Skeletal muscle tissue (tissue), 4 donors: ENCODE results near the gene THRAP3. TPM values are rescaled to one million over a fixed set of nuclear protein-coding genes. Genes with fewer than 3 reads are reported as not detected.

ENCODE experiments used
- H3K27ac ChIP-seq: one replicate; pipeline ENCODE4 v1.7.0; 2013; ENCODE audit warnings: mild to moderate bottlenecking, low read depth, low read length, inconsistent platforms
- H3K27me3 ChIP-seq, 3 donors: one replicate each; pipeline ENCODE4 v1.7.0; 2013; ENCODE audit warnings: low read length in 3 of 3; ENCODE audit not compliant: control insufficient read depth in 3 of 3, insufficient read depth in 3 of 3
- H3K36me3 ChIP-seq, 3 donors: one replicate each; pipeline ENCODE4 v1.7.0; 2013; ENCODE audit warnings: low read length in 3 of 3; ENCODE audit not compliant: control insufficient read depth in 3 of 3, insufficient read depth in 3 of 3
- H3K4me1 ChIP-seq, 3 donors: one replicate each; pipeline ENCODE4 v1.7.0; 2013; ENCODE audit warnings: low read length in 3 of 3, mild to moderate bottlenecking in 3 of 3; ENCODE audit not compliant: control insufficient read depth in 3 of 3, insufficient read depth in 3 of 3
- H3K4me3 ChIP-seq, 3 donors: one replicate each; pipeline ENCODE4 v1.7.0; 2013; ENCODE audit warnings: low read length in 3 of 3
- H3K9ac ChIP-seq, 3 donors: one replicate each; pipeline ENCODE4 v1.7.0; 2013; ENCODE audit warnings: low read length in 3 of 3, mild to moderate bottlenecking in 3 of 3, moderate library complexity in 2 of 3, low read depth in 1 of 3
- H3K9me3 ChIP-seq, 3 donors: one replicate each; pipeline ENCODE4 v1.7.0; 2013; ENCODE audit warnings: low read length in 3 of 3; ENCODE audit not compliant: control insufficient read depth in 3 of 3
- total RNA-seq: library from RNA; depleted of rRNA; stranded (reverse); fragments of >200 nt; gene quantifications from one replicate; pipeline ENCODE4 v1.2.3, GENCODE V29; 2014
- donor health status: Osteomylitis.

The THRAP3 gene
- total RNA-seq, 1 donor from 2014 or later = 51.7 TPM

GRCh38 chr1:36286802-36287201 is 62.6 kb downstream of the THRAP3 start:
- H3K36me3 ChIP-seq = peaks cover 38 to 60% (median 53%) of the 10 kb centered on the region in 3 donors
- H3K9me3 ChIP-seq = no peaks in the 10 kb centered on the region
- peak overlapping the region; percentile 31 for H3K27ac ChIP-seq
- no peaks in the 10 kb centered on the region for H3K27me3 ChIP-seq
- peaks cover 47 to 64% (median 50%) of the 10 kb centered on the region in 3 donors for H3K4me1 ChIP-seq
- H3K4me3 ChIP-seq = no peak overlapping the region
- peak overlapping the region in 1 of 3 donors; percentile 35 for H3K9ac ChIP-seq

- peak overlapping the region in 2 of 3 donors; percentile 30 to 35 for H3K9ac ChIP-seq
- no peaks in the 10 kb centered on the region for H3K27me3 ChIP-seq
- peaks cover 39 to 62% (median 57%) of the 10 kb centered on the region in 3 donors for H3K36me3 ChIP-seq
- H3K4me1 ChIP-seq = peaks cover 47 to 59% (median 50%) of the 10 kb centered on the region in 3 donors
- H3K4me3 ChIP-seq = peak overlapping the region in 1 of 3 donors; percentile 22
- peak overlapping the region; percentile 31 for H3K27ac ChIP-seq
- no peaks in the 10 kb centered on the region for H3K9me3 ChIP-seq
Observed at GRCh38 chr1:36287595-36287994, 63.4 kb downstream of the THRAP3 start.

DNA sequence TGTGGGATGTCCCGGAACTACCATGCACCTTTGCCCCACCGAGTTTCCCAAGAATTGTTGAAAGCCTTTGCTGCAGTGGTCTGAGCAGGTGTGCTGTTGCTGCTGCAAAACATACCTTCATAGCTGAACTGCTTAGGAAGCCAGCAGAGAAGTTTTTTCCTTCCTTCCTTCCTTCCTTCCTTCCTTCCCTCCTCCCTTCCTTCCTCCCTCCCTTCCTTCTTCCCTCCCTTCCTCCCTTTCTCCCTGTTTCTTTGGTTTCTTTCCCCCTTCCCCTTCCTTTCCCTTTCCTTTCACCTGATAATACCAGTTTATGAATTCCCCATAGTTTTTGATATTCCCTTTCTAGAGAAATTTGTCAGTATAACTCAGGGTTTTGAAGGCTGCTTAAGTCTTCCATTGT is 71.1 kb downstream of the THRAP3 start:
- Histone ChIP-seq H3K27ac (no peak overlapping the region), H3K4me1 (peaks cover 13 to 17% (median 16%) of the 10 kb centered on the region in 3 donors), H3K27me3 (no peaks in the 10 kb centered on the region), H3K36me3 (peaks cover 47 to 66% (median 63%) of the 10 kb centered on the region in 3 donors), H3K9ac (no peak overlapping the region), H3K4me3 (no peak overlapping the region), H3K9me3 (no peaks in the 10 kb centered on the region)

DNA sequence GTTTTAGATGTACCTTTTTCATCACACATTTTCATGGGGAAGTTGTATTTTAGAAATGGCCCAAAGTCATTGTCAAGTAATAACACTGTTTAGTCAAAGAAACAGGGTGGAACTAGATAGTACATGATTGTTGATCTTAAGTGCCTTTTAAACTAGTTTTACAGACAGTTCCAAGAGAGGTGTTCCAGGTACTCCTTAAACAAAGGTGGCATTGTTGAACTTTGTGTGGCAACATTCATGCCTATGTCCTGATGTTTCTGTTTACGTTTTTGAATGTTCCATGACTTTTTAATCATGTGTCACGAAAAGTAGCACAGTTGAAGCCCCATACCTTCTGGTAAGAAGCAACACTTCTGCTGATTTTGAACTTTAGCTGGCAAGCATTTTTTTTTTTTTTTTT is 72.8 kb downstream of the THRAP3 start:
- Histone ChIP-seq H3K36me3 (peaks cover 44 to 68% (median 66%) of the 10 kb centered on the region in 3 donors), H3K9me3 (no peaks in the 10 kb centered on the region), H3K4me1 (peaks cover 9 to 12% (median 10%) of the 10 kb centered on the region in 3 donors), H3K27me3 (no peaks in the 10 kb centered on the region), H3K4me3 (no peak overlapping the region), H3K27ac (no peak overlapping the region), H3K9ac (no peak overlapping the region)

DNA sequence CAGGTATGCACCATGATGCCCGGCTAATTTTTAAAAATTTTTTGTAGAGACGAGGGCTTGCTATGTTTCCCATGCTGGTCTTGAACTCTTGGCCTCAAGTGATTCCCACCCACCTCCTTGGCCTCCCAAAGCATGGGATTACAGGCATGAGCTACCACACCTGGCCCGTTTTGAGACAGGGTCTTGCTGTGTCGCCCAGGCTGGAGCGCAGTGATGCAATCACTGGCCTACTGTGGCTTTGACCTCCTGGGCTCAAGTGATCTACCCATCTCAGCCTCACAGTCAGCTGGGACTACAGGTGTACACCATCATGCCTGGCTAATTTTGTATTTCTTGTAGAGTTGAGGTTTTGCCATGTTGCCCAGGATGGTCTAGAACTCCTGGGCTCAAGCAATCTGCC is 74.4 kb downstream of the THRAP3 start:
- Histone ChIP-seq H3K27me3 (no peaks in the 10 kb centered on the region), H3K9ac (no peak overlapping the region), H3K4me1 (peaks cover 9 to 12% (median 10%) of the 10 kb centered on the region in 3 donors), H3K27ac (no peak overlapping the region), H3K4me3 (no peak overlapping the region), H3K9me3 (no peaks in the 10 kb centered on the region), H3K36me3 (peaks cover 48 to 72% (median 70%) of the 10 kb centered on the region in 3 donors)

DNA sequence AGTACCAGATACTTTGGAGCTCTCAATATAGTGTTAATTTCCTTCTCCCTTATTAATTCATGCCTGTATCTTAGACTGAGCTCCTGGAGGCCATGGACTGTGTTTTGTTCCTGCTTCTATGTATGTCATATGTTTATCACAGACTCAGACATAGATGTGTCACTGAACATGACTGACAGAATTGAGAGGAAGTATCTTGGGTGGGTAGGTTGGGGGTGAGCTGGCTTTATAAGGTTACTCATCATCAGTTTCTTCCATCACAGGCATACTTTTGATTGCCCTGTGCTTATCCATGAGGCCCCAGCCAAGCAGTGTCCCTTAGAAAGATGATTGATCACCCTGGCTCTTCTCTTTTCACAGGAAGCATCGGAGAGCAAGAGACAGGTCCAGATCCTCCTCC is 76.3 kb downstream of the THRAP3 start:
- Histone ChIP-seq H3K27me3 (no peaks in the 10 kb centered on the region), H3K4me1 (peaks cover 5 to 12% (median 6%) of the 10 kb centered on the region in 3 donors), H3K27ac (peak overlapping the region; percentile 38), H3K9me3 (no peaks in the 10 kb centered on the region), H3K9ac (no peak overlapping the region), H3K36me3 (peaks cover 54 to 73% (median 71%) of the 10 kb centered on the region in 3 donors), H3K4me3 (no peak overlapping the region)

GRCh38 chr1:36301220-36301619 is 77.0 kb downstream of the THRAP3 start:
- Histone ChIP-seq H3K36me3 (peaks cover 54 to 71% (median 68%) of the 10 kb centered on the region in 3 donors), H3K4me3 (no peak overlapping the region), H3K27me3 (no peaks in the 10 kb centered on the region), H3K27ac (no peak overlapping the region), H3K9ac (no peak overlapping the region), H3K4me1 (peaks cover 3 to 18% (median 9%) of the 10 kb centered on the region in 3 donors), H3K9me3 (no peaks in the 10 kb centered on the region)

DNA sequence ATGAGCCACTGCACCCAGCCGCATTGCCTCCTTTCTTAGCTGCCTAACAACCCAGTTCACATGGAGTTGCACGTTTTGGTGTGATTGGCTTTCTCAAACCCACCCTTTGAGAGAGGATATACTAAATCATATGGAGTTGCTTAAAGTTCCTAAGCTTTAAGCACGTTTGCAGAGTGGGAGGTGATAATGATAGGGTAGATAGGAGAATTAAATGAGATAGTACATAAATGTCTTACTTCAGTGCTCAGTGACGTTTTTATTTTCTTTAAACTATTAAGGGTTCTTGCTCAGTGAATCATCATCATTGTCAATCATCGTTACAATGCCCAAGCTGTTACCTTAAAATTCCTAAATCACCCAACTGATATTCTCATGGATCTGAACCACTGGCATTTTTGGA is 79.0 kb downstream of the THRAP3 start:
- Histone ChIP-seq H3K4me3 (no peak overlapping the region), H3K9ac (no peak overlapping the region), H3K27ac (no peak overlapping the region), H3K27me3 (no peaks in the 10 kb centered on the region), H3K9me3 (no peaks in the 10 kb centered on the region), H3K4me1 (peaks cover 14 to 25% (median 16%) of the 10 kb centered on the region in 3 donors), H3K36me3 (peaks cover 42 to 58% (median 54%) of the 10 kb centered on the region in 3 donors)

GRCh38 chr1:36303650-36304360 is 79.6 kb downstream of the THRAP3 start:
- no peak overlapping the region for H3K4me3 ChIP-seq
- H3K27me3 ChIP-seq = no peaks in the 10 kb centered on the region
- H3K4me1 ChIP-seq = peaks cover 14 to 25% (median 16%) of the 10 kb centered on the region in 3 donors
- no peak overlapping the region for H3K27ac ChIP-seq
- H3K36me3 ChIP-seq = peaks cover 37 to 52% (median 48%) of the 10 kb centered on the region in 3 donors
- no peaks in the 10 kb centered on the region for H3K9me3 ChIP-seq
- H3K9ac ChIP-seq = no peak overlapping the region

- Histone ChIP-seq H3K9ac (no peak overlapping the region), H3K27me3 (no peaks in the 10 kb centered on the region), H3K4me3 (no peak overlapping the region), H3K4me1 (peaks cover 14 to 25% (median 16%) of the 10 kb centered on the region in 3 donors), H3K9me3 (no peaks in the 10 kb centered on the region), H3K36me3 (peaks cover 36 to 51% (median 47%) of the 10 kb centered on the region in 3 donors), H3K27ac (no peak overlapping the region)
Observed at GRCh38 chr1:36304521-36304920, 80.3 kb downstream of the THRAP3 start.
